ENCODE measurements around the gene COLEC11. TPM values are rescaled to one million over a fixed set of nuclear protein-coding genes. Genes with fewer than 3 reads are reported as not detected.

Gene COLEC11
- total RNA-seq, 1 experiment from 2014 or later = 0.77 TPM

DNA sequence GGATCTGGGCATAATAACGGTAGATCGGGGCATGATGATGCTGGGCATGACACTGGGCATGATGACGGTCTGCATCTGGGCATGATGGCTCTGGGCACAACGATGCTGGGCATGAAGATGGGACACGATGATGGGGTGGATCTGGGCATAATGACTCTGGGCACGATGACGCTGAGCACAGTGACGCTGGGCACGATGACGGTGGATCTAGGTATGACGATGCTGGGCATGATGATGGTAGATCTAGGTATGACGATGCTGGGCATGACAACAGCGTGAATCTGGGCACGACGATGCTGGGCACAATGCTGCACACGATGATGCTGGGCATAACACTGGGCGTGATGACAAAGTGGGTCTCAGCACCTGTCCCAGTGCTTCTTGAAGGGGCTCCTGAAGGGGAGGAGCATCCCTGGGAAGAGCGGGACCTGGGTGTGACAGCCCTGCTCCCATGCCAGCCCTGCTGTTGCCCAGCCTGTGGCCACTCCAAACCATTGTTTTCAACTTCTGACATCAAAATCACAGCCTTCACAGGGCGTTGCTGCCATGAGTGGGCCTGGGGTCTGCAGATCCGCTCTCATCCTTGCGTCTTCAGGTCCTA lies 32.7 kb downstream of the COLEC11 start:
- Histone ChIP-seq H3K27ac (ENCODE audit: low read depth, low read length, poor library complexity, severe bottlenecking) (no peak overlapping the region), H3K9me3 (ENCODE audit: low read depth, low read length, poor library complexity, severe bottlenecking) (no peaks in the 10 kb centered on the region), H3K27me3 (replicated peaks; ENCODE audit: insufficient read depth, low read depth, low read length, poor library complexity) (no peaks in the 10 kb centered on the region), H3K4me3 (ENCODE audit: low read depth, low read length, poor library complexity, severe bottlenecking) (no peak overlapping the region), H3K4me1 (ENCODE audit: insufficient read depth, low read length, poor library complexity, severe bottlenecking) (no peaks in the 10 kb centered on the region), H3K36me3 (ENCODE audit: insufficient read depth, low read length, poor library complexity, severe bottlenecking) (no peaks in the 10 kb centered on the region)
- no peak for TF ChIP-seq EZH2 (IDR thresholded peaks at IDR 0.05; ENCODE audit: borderline replicate concordance, low read depth, low read length, poor library complexity, severe bottlenecking)
- TF ChIP-seq, protein P1, sequence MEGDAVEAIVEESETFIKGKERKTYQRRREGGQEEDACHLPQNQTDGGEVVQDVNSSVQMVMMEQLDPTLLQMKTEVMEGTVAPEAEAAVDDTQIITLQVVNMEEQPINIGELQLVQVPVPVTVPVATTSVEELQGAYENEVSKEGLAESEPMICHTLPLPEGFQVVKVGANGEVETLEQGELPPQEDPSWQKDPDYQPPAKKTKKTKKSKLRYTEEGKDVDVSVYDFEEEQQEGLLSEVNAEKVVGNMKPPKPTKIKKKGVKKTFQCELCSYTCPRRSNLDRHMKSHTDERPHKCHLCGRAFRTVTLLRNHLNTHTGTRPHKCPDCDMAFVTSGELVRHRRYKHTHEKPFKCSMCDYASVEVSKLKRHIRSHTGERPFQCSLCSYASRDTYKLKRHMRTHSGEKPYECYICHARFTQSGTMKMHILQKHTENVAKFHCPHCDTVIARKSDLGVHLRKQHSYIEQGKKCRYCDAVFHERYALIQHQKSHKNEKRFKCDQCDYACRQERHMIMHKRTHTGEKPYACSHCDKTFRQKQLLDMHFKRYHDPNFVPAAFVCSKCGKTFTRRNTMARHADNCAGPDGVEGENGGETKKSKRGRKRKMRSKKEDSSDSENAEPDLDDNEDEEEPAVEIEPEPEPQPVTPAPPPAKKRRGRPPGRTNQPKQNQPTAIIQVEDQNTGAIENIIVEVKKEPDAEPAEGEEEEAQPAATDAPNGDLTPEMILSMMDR (conservative IDR thresholded peaks at IDR 0.05; ENCODE audit: low read depth, low read length) = no peak
- no peak for DNase-seq (ENCODE audit: low spot score)
- no TSS peak for BruUV-seq (replicated peaks)
- CTCF ChIA-PET = no interaction called here
- intact Hi-C loops (cut with micrococcal nuclease; ENCODE audit: unreplicated experiment) = no loop called here
- POLR2A ChIA-PET (ENCODE audit: low non-redundant PET) = no interaction called here

DNA sequence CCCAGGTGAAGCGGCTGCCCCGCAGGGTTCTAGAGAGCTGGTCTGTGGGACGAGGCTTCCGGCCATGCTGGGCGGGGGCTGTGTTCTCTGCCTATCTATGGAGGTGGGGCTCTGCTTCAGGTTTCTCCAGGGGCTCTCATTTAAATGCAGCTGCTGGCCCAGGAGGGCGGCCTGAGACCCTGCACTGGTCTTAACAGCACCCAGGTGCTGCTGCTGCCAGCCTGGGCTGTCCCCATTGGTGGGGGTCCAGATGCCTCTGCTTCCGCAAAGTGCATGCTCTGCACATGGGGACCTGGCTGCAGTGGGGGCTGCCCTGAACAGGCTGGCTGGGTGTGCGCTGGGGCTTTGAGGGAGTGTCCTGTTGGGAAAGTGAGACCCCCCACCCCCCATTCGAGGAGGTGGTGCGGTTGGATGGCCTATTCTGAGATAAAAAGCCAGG lies 33.3 kb downstream of the COLEC11 start:
- Histone ChIP-seq H3K27ac (ENCODE audit: low read depth, low read length, poor library complexity, severe bottlenecking) (no peak overlapping the region), H3K27me3 (replicated peaks; ENCODE audit: insufficient read depth, low read depth, low read length, poor library complexity) (no peaks in the 10 kb centered on the region), H3K36me3 (ENCODE audit: insufficient read depth, low read length, poor library complexity, severe bottlenecking) (no peaks in the 10 kb centered on the region), H3K9me3 (ENCODE audit: low read depth, low read length, poor library complexity, severe bottlenecking) (no peaks in the 10 kb centered on the region), H3K4me1 (ENCODE audit: insufficient read depth, low read length, poor library complexity, severe bottlenecking) (no peaks in the 10 kb centered on the region), H3K4me3 (ENCODE audit: low read depth, low read length, poor library complexity, severe bottlenecking) (no peak overlapping the region)
- TF ChIP-seq, protein P1 (conservative IDR thresholded peaks at IDR 0.05; ENCODE audit: low read depth, low read length) = no peak
- no peak for TF ChIP-seq EZH2 (IDR thresholded peaks at IDR 0.05; ENCODE audit: borderline replicate concordance, low read depth, low read length, poor library complexity, severe bottlenecking)
- no TSS peak for BruUV-seq (replicated peaks)
- intact Hi-C loops (cut with micrococcal nuclease; ENCODE audit: unreplicated experiment) = no loop called here
- no peak for DNase-seq (ENCODE audit: low spot score)
- ChIA-PET CTCF (no interaction called here), POLR2A (ENCODE audit: low non-redundant PET) (no interaction called here)

DNA sequence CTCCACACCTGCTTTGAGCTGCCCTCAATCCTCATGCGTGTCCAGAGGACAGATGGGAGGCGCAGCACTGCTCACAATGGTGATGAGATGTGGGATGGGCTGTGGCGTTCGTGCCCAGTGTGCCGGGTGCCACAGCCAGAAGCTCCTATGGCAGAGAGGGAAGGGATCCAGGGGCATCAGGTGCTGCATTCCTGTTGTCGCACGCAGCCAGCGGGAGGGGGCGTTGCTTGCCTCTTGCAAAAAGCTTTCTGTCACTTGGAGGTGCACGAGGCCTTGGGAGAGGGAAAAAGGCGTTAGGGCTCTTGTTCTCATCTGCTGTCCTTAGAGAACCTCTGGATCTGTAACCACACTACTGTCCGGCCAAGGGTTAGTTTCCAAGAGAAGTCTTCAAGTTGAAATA lies 33.9 kb downstream of the COLEC11 start:
- Histone ChIP-seq H3K9me3 (ENCODE audit: low read depth, low read length, poor library complexity, severe bottlenecking) (no peaks in the 10 kb centered on the region), H3K36me3 (ENCODE audit: insufficient read depth, low read length, poor library complexity, severe bottlenecking) (no peaks in the 10 kb centered on the region), H3K4me1 (ENCODE audit: insufficient read depth, low read length, poor library complexity, severe bottlenecking) (no peaks in the 10 kb centered on the region), H3K27ac (ENCODE audit: low read depth, low read length, poor library complexity, severe bottlenecking) (no peak overlapping the region), H3K27me3 (replicated peaks; ENCODE audit: insufficient read depth, low read depth, low read length, poor library complexity) (no peaks in the 10 kb centered on the region), H3K4me3 (ENCODE audit: low read depth, low read length, poor library complexity, severe bottlenecking) (no peak overlapping the region)
- intact Hi-C loops (cut with micrococcal nuclease; ENCODE audit: unreplicated experiment) = no loop called here
- CTCF ChIA-PET = no interaction called here
- TF ChIP-seq, protein P1 (conservative IDR thresholded peaks at IDR 0.05; ENCODE audit: low read depth, low read length) = peak; percentile 41
- no peak for TF ChIP-seq EZH2 (IDR thresholded peaks at IDR 0.05; ENCODE audit: borderline replicate concordance, low read depth, low read length, poor library complexity, severe bottlenecking)
- BruUV-seq (replicated peaks) = no TSS peak
- no peak for DNase-seq (ENCODE audit: low spot score)
- POLR2A ChIA-PET (ENCODE audit: low non-redundant PET) = no interaction called here

Data from A673 (cell line).